Upper lobe of left lung (tissue), 4 donors: Measurements from ENCODE around the gene ZNF280D.

Source experiments
- EP300 ChIP-seq, 4 donors: sonication (generic); formaldehyde crosslinking; IDR thresholded peaks; one replicate each; pipeline ENCODE4 v1.5.1; 2017; ENCODE audit warnings: antibody characterized with exemption in 4 of 4, control low read depth in 2 of 4
- POLR2A ChIP-seq, 4 donors: fragments of 450-650 bp; IDR thresholded peaks; one replicate each; pipeline ENCODE4 v1.5.1; 2016 to 2017; ENCODE audit warnings: antibody characterized with exemption in 4 of 4, mild to moderate bottlenecking in 2 of 4
- TF ChIP-seq, protein P1 (sequence below), 6 experiments: fragments of 450-650 bp in 4 of 6; fragments of 200-600 bp in 2 of 6; sonication (generic) in 2 of 6; IDR thresholded peaks; one replicate each; pipeline ENCODE4 v1.5.1; 2016 to 2019; ENCODE audit warnings: antibody characterized with exemption in 6 of 6

DNA sequence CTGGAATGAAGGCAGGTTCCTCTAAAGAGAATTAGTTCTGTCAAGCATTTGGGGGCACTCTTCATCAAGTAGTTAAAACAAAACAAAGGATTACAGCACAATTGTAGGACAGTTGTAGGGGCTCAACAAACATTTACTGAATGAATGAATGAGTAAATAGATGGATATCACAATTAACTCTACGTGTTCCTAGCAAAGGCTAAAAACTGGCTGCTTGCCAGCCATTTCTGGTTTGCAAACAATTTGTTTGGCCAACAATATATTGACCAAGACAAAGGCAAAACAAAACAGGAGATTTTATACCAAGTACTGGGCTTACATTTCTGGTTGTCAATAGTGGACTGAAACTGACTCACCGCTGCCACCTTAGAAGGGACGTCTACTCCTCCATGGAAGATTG, 116.8 kb downstream of the ZNF280D start:
- TF ChIP-seq, protein P1, sequence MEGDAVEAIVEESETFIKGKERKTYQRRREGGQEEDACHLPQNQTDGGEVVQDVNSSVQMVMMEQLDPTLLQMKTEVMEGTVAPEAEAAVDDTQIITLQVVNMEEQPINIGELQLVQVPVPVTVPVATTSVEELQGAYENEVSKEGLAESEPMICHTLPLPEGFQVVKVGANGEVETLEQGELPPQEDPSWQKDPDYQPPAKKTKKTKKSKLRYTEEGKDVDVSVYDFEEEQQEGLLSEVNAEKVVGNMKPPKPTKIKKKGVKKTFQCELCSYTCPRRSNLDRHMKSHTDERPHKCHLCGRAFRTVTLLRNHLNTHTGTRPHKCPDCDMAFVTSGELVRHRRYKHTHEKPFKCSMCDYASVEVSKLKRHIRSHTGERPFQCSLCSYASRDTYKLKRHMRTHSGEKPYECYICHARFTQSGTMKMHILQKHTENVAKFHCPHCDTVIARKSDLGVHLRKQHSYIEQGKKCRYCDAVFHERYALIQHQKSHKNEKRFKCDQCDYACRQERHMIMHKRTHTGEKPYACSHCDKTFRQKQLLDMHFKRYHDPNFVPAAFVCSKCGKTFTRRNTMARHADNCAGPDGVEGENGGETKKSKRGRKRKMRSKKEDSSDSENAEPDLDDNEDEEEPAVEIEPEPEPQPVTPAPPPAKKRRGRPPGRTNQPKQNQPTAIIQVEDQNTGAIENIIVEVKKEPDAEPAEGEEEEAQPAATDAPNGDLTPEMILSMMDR (IDR thresholded peaks at IDR 0.05) = no peak
- no peak for TF ChIP-seq POLR2A (IDR thresholded peaks at IDR 0.05)
- TF ChIP-seq EP300 (IDR thresholded peaks at IDR 0.05) = no peak
